ENCODE results near the gene DNAJB12. TPM values are rescaled to one million over a fixed set of nuclear protein-coding genes. Genes with fewer than 3 reads are reported as not detected.
"Not testable (repeated sequence)": the region's sequence is repeated elsewhere in the genome, so short reads cannot be mapped to it uniquely, and the experiment has no call there.

Gene DNAJB12
- total RNA-seq, 1 donor from 2014 or later, result 29.7 TPM

DNA sequence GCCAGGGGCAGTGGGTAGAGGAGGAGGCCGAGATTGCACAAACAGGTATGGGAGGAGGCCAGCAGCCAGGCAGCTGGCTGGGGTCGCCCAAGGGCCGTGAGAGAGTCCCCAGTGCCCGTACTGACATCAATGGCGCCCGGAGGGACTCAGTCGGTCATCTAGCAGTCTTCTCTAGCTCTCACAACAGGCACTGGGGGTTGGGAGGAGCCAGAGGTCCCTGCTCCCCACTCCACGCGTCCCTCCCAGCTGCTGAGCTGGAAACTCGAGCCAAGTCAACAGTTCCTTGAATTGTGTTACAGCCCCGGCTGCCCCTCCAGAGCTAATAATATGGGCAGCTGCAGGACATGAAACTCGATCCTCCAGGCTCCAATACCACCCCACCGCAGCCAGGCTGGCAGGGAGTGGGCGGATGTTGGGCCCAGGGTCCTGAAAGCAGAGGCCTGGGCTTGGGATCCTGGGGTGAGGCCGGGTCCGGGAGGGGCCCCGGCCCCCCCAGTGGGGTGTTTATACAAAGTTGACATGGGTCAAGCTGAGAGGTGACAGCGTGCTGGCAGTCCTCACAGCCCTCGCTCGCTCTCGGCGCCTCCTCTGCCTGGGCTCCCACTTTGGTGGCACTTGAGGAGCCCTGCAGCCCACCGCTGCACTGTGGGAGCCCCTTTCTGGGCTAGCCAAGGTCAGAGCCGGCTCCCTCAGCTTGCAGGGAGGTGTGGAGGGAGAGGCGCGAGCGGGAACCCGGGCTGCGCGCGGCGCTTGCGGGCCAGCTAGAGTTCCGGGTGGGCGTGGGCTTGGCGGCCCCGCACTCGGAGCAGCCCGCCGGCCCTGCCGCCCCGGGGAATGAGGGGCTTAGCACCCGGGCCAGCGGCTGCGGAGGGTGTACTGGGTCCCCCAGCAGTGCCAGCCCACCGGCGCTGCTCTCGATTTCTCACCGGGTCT is 29.2 kb downstream of the DNAJB12 start:
- H3K4me3 ChIP-seq; H3K36me3 ChIP-seq; DNase-seq (ENCODE audit: extremely low spot score in 2 of 2); H3K27me3 ChIP-seq; H3K9me3 ChIP-seq; intact Hi-C loops (cut with DNase I): not testable (repeated sequence)
- H3K27ac ChIP-seq, result peak overlapping the region; percentile 51
- peaks cover 83% of the 10 kb centered on the region for H3K4me1 ChIP-seq
- peak; percentile 26 to 45 for TF ChIP-seq POLR2AphosphoS5 (IDR thresholded peaks at IDR 0.05; ENCODE audit: insufficient read depth in 1 of 2, low read depth in 1 of 2)

DNA sequence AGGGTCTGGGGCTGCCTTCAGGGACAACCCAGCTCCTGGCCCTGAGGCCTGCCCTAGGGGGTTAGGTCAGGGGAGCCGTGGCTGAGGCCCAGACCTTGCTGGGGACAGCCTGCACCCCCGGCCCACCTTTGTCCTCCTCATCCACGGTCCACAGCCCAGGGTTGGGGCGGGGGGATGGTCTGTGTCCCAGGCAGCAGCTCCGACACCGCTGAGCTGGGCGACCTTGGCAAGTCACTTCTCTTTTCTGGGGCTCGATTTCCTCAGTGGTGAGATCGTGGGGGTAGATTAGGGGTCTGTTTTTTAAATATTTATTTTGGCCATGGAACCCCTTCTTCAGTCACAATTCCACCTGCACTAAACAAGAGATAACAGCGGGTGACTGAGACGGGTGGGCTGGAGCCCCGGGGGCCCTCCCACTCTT is 30.9 kb downstream of the DNAJB12 start:
- Histone ChIP-seq H3K27ac (peak overlapping the region; percentile 95), H3K4me3 (no peak overlapping the region), H3K9me3 (no peaks in the 10 kb centered on the region), H3K27me3 (no peaks in the 10 kb centered on the region), H3K4me1 (peaks cover 88% of the 10 kb centered on the region), H3K36me3 (no peaks in the 10 kb centered on the region)
- DNase-seq (ENCODE audit: extremely low spot score in 2 of 2), result no peak
- TF ChIP-seq POLR2A (IDR thresholded peaks at IDR 0.05) (no peak), POLR2AphosphoS5 (IDR thresholded peaks at IDR 0.05; ENCODE audit: insufficient read depth in 1 of 2, low read depth in 1 of 2) (no peak)
- TF ChIP-seq, protein P1, sequence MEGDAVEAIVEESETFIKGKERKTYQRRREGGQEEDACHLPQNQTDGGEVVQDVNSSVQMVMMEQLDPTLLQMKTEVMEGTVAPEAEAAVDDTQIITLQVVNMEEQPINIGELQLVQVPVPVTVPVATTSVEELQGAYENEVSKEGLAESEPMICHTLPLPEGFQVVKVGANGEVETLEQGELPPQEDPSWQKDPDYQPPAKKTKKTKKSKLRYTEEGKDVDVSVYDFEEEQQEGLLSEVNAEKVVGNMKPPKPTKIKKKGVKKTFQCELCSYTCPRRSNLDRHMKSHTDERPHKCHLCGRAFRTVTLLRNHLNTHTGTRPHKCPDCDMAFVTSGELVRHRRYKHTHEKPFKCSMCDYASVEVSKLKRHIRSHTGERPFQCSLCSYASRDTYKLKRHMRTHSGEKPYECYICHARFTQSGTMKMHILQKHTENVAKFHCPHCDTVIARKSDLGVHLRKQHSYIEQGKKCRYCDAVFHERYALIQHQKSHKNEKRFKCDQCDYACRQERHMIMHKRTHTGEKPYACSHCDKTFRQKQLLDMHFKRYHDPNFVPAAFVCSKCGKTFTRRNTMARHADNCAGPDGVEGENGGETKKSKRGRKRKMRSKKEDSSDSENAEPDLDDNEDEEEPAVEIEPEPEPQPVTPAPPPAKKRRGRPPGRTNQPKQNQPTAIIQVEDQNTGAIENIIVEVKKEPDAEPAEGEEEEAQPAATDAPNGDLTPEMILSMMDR (IDR thresholded peaks at IDR 0.05), result no peak
- intact Hi-C loops (cut with DNase I), result loop anchor here (5.0 kb wide), 3 partner anchors 46 to 106 kb away; partner anchors contain the start of genes ANAPC16 and ASCC1

DNA sequence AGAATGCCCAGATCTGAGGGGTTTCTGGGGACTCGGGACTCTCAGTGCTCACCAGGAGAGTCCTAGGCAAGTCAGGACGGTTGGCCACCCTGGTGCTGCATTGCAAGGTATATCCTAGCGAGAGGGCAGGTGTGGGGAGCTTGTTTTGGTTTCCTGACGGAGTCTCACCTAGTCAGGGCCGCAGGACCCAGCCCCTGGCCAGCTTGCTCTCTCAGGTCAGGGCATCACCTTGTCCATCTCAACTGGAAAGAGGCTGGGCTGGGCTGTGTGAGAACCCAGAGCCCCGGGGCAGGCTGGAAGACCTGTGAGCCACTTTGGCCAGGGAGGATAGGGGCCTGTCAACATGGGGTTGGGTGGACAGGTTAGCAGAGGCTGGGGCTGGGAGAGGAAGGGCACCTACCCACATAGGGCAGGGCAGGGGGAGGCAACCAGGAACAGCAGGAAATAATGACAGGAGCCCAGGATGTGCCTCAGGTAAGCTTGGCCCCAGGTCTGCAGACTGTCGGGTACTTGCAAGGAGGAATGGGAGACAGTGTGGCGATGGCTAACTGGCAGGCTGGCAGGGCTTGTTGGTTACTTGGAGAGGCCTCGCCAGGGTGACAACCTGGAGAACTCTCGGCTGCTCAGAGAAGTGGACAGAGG is 31.5 kb downstream of the DNAJB12 start:
- H3K27me3 ChIP-seq, result no peaks in the 10 kb centered on the region
- H3K4me3 ChIP-seq, result no peak overlapping the region
- no peaks in the 10 kb centered on the region for H3K9me3 ChIP-seq
- TF ChIP-seq, protein P1 (IDR thresholded peaks at IDR 0.05), result no peak
- no peak for TF ChIP-seq POLR2AphosphoS5 (IDR thresholded peaks at IDR 0.05; ENCODE audit: insufficient read depth in 1 of 2, low read depth in 1 of 2)
- TF ChIP-seq POLR2A (IDR thresholded peaks at IDR 0.05), result no peak
- DNase-seq (ENCODE audit: extremely low spot score in 2 of 2), result no peak
- no peaks in the 10 kb centered on the region for H3K36me3 ChIP-seq
- intact Hi-C loops (cut with DNase I), result loop anchor here (5.0 kb wide), 3 partner anchors 46 to 106 kb away; partner anchors contain the start of genes ANAPC16 and ASCC1
- H3K27ac ChIP-seq, result peak overlapping the region; percentile 95
- peaks cover 85% of the 10 kb centered on the region for H3K4me1 ChIP-seq

DNA sequence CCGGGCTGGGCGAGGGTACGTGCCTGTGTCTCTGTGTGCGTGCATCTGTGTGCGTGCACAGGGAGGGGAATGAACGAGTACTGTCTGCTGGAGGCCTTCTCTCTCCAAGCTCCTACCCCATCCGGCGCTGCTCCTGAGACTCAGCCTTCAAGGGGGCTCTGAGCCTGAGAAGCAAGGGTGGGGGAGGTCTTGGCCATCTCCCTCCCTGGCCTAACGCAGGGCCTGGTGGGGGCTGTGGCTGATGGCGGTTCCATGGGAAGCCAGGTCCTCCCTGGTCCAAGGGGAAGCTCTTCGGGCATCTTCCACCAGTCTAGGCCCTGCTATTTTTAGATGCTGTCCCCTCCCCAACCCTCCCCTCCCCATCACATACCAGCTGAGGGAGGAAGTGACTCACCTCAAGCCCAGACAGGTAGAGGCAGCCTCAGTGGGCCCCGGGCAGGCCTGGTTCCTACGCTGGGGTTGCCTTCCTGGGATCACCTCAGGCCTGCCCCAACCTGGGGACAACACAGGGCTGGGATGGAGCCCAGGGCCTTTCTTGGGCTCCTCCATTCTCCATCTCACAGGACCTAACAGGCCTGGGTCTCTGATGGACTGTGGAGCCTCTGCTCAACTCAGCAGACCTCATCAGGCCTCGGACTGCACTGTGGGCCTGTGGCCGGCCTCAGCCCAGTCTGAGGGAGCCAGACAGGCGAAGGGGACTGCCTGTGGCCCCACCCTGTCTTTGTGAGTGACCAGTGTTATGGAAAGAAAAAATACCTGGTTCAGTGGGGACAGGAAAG is 32.2 kb downstream of the DNAJB12 start:
- H3K9me3 ChIP-seq, result no peaks in the 10 kb centered on the region
- H3K27ac ChIP-seq, result peak overlapping the region; percentile 95
- no peaks in the 10 kb centered on the region for H3K36me3 ChIP-seq
- intact Hi-C loops (cut with DNase I), result loop anchor here (5.0 kb wide), 3 partner anchors 45 to 105 kb away; partner anchors contain the start of genes ANAPC16 and ASCC1
- no peak for DNase-seq (ENCODE audit: extremely low spot score in 2 of 2)
- no peak overlapping the region for H3K4me3 ChIP-seq
- H3K4me1 ChIP-seq, result peaks cover 85% of the 10 kb centered on the region
- TF ChIP-seq POLR2A (IDR thresholded peaks at IDR 0.05) (no peak), POLR2AphosphoS5 (IDR thresholded peaks at IDR 0.05; ENCODE audit: insufficient read depth in 1 of 2, low read depth in 1 of 2) (no peak)
- TF ChIP-seq, protein P1 (IDR thresholded peaks at IDR 0.05), result no peak
- H3K27me3 ChIP-seq, result no peaks in the 10 kb centered on the region

DNA sequence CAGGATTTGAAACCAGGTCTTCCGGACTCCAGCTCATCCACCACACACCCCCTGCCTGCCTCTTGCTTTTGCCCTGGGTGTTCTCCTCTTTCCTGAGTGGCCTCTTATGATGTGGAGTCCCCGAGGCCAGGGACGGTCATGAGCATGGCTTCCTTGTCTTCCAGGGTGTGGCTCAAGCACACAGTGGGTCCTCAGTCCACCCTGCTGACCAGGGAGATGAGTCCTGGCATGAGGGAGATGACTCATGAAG is 32.8 kb downstream of the DNAJB12 start:
- Histone ChIP-seq H3K27me3 (no peaks in the 10 kb centered on the region), H3K36me3 (no peaks in the 10 kb centered on the region), H3K4me3 (no peak overlapping the region), H3K9me3 (no peaks in the 10 kb centered on the region), H3K27ac (peak overlapping the region; percentile 95), H3K4me1 (peaks cover 88% of the 10 kb centered on the region)
- intact Hi-C loops (cut with DNase I), result loop anchor here (5.0 kb wide), 3 partner anchors 45 to 105 kb away; partner anchors contain the start of genes ANAPC16 and ASCC1
- TF ChIP-seq POLR2AphosphoS5 (IDR thresholded peaks at IDR 0.05; ENCODE audit: insufficient read depth in 1 of 2, low read depth in 1 of 2) (no peak), POLR2A (IDR thresholded peaks at IDR 0.05) (no peak)
- TF ChIP-seq, protein P1 (IDR thresholded peaks at IDR 0.05), result no peak
- DNase-seq (ENCODE audit: extremely low spot score in 2 of 2), result no peak

All from vagina (tissue), 2 donors.